GM18951 (cell line): ENCODE data around the gene SNW1.

Source experiments
- POLR2A ChIP-seq: IDR thresholded peaks from 4 replicates; pipeline ENCODE4 v1.6.1; 2011; ENCODE audit warnings: mild to moderate bottlenecking; ENCODE audit not compliant: insufficient read length, insufficient read depth; ENCODE audit errors: extremely low read depth
- in situ Hi-C: fragments of 300-500 bp; cut with MboI; formaldehyde crosslinking; loops from one replicate; pipeline ENCODE4 v1.12.0; 2022; ENCODE audit warnings: low sequenced_read_pairs, mixed read lengths, inconsistent platforms; ENCODE audit not compliant: unreplicated experiment

SNW1 gene

GRCh38 chr14:77722301-77722700, 38.7 kb downstream of the SNW1 start:
- no peak for TF ChIP-seq POLR2A
- in situ Hi-C loops = no loop called here

GRCh38 chr14:77721437-77721836, 39.5 kb downstream of the SNW1 start:
- in situ Hi-C loops = no loop called here
- no peak for TF ChIP-seq POLR2A

GRCh38 chr14:77717608-77718305, 43.2 kb downstream of the SNW1 start:
- in situ Hi-C loops = no loop called here
- TF ChIP-seq POLR2A = no peak

GRCh38 chr14:77714926-77715325, 46.0 kb downstream of the SNW1 start:
- in situ Hi-C loops = no loop called here
- TF ChIP-seq POLR2A = no peak

- in situ Hi-C loops = no loop called here
- TF ChIP-seq POLR2A = no peak
Observed at GRCh38 chr14:77710364-77710763, 50.6 kb downstream of the SNW1 start.

GRCh38 chr14:77709412-77709811, 51.5 kb downstream of the SNW1 start:
- in situ Hi-C loops = no loop called here
- TF ChIP-seq POLR2A = no peak

- no peak for TF ChIP-seq POLR2A
- in situ Hi-C loops = no loop called here
Observed at GRCh38 chr14:77708749-77709148, 52.2 kb downstream of the SNW1 start.

GRCh38 chr14:77707724-77708408, 53.1 kb downstream of the SNW1 start, which contains the start of the genes ALKBH1 and SLIRP:
Gene ALKBH1, minus strand, starts transcription at chr14:77708023. Its CDS starts 19 bp downstream, at chr14:77708004.
Gene SLIRP, plus strand, starts transcription at chr14:77708103. Its CDS starts 9 bp downstream, at chr14:77708112.
- in situ Hi-C loops = no loop called here
- peak; percentile 92 for TF ChIP-seq POLR2A

- in situ Hi-C loops = no loop called here
Observed at GRCh38 chr14:77707355-77707723, 53.6 kb downstream of the SNW1 start.

GRCh38 chr14:77691259-77691658, 69.7 kb downstream of the SNW1 start:
- in situ Hi-C loops = no loop called here
- TF ChIP-seq POLR2A = no peak

More at GRCh38 chr14:77707355-77707723, 53.6 kb downstream of the SNW1 start:
- TF ChIP-seq POLR2A = no peak

GRCh38 chr14:77682158-77682553, 78.8 kb downstream of the SNW1 start:
- in situ Hi-C loops = no loop called here
- TF ChIP-seq POLR2A = no peak

GRCh38 chr14:77681196-77682157, 79.5 kb downstream of the SNW1 start:
- in situ Hi-C loops = no loop called here
- TF ChIP-seq POLR2A = no peak

- in situ Hi-C loops = no loop called here
Observed at GRCh38 chr14:77674931-77675330, 86.0 kb downstream of the SNW1 start.

More at GRCh38 chr14:77674931-77675330, 86.0 kb downstream of the SNW1 start:
- no peak for TF ChIP-seq POLR2A
